EH (cell line): ENCODE results near the gene IKZF2.

Experiments
- DNase-seq: peaks from one replicate; pipeline ENCODE4 v3.0.0-alpha.2; 2015; ENCODE audit warnings: low read depth

Gene IKZF2

GRCh38 chr2:212998626-212999359 is 152.6 kb downstream of the IKZF2 start:
- DNase-seq: peak; percentile 41

- no peak for DNase-seq
Observed at GRCh38 chr2:212997526-212998020, 153.8 kb downstream of the IKZF2 start.

- peak; percentile 62 for DNase-seq
Observed at GRCh38 chr2:212995920-212996319, 155.5 kb downstream of the IKZF2 start.

GRCh38 chr2:212994976-212995375 is 156.4 kb downstream of the IKZF2 start:
- peak; percentile 39 for DNase-seq

- DNase-seq: no peak
Observed at GRCh38 chr2:212991120-212991519, 160.3 kb downstream of the IKZF2 start.

GRCh38 chr2:212990697-212991096 is 160.7 kb downstream of the IKZF2 start:
- DNase-seq: peak; percentile 42

GRCh38 chr2:212987492-212987891 is 163.9 kb downstream of the IKZF2 start:
- DNase-seq: no peak

- peak; percentile 43 for DNase-seq
Observed at GRCh38 chr2:212984129-212984528, 167.3 kb downstream of the IKZF2 start.

GRCh38 chr2:212979799-212980198 is 171.6 kb downstream of the IKZF2 start:
- no peak for DNase-seq

- no peak for DNase-seq
Observed at GRCh38 chr2:212979046-212979612, 172.3 kb downstream of the IKZF2 start.

- no peak for DNase-seq
Observed at GRCh38 chr2:212977152-212977551, 174.3 kb downstream of the IKZF2 start.

GRCh38 chr2:212975333-212975732 is 176.1 kb downstream of the IKZF2 start:
- no peak for DNase-seq

GRCh38 chr2:212974692-212975091 is 176.7 kb downstream of the IKZF2 start:
- peak; percentile 63 for DNase-seq

- DNase-seq: no peak
Observed at GRCh38 chr2:212973347-212973746, 178.1 kb downstream of the IKZF2 start.

GRCh38 chr2:212970132-212970531 is 181.3 kb downstream of the IKZF2 start:
- DNase-seq: peak; percentile 79

- DNase-seq: peak; percentile 30
Observed at GRCh38 chr2:212968284-212969081, 182.9 kb downstream of the IKZF2 start.

GRCh38 chr2:212966884-212967283 is 184.5 kb downstream of the IKZF2 start:
- DNase-seq: no peak

GRCh38 chr2:212962691-212963090 is 188.7 kb downstream of the IKZF2 start:
- no peak for DNase-seq

GRCh38 chr2:212961255-212961654 is 190.2 kb downstream of the IKZF2 start:
- DNase-seq: no peak

GRCh38 chr2:212960336-212960735 is 191.1 kb downstream of the IKZF2 start:
- DNase-seq: no peak

- no peak for DNase-seq
Observed at GRCh38 chr2:212959471-212960117, 191.8 kb downstream of the IKZF2 start.

GRCh38 chr2:212958757-212959295 is 192.6 kb downstream of the IKZF2 start:
- peak; percentile 71 for DNase-seq
